Large intestine (tissue), 3 donors: Measurements from ENCODE around the gene RBM33. TPM values are rescaled to one million over a fixed set of nuclear protein-coding genes. Genes with fewer than 3 reads are reported as not detected.

Experiments used
- DNase-seq, 2 donors: peaks; one replicate each; pipeline versions ENCODE4 v3.0.0 to v3.0.0-alpha.2; 2013
- H3K27ac ChIP-seq: one replicate; pipeline ENCODE4 v1.5.1; 2013; ENCODE audit warnings: low read length
- H3K27me3 ChIP-seq: 2 replicates; pipeline ENCODE4 v1.6.1; 2013; ENCODE audit warnings: low read length; ENCODE audit not compliant: control insufficient read depth, insufficient read depth
- H3K36me3 ChIP-seq: 2 replicates; pipeline ENCODE4 v1.6.1; 2013; ENCODE audit warnings: low read length; ENCODE audit not compliant: control insufficient read depth, insufficient read depth
- H3K4me1 ChIP-seq: one replicate; pipeline ENCODE4 v1.6.1; 2013; ENCODE audit warnings: low read length; ENCODE audit not compliant: control insufficient read depth, insufficient read depth
- H3K4me3 ChIP-seq: one replicate; pipeline ENCODE4 v1.5.1; 2013; ENCODE audit warnings: low read length
- H3K9me3 ChIP-seq: one replicate; pipeline ENCODE4 v1.6.1; 2013; ENCODE audit warnings: mild to moderate bottlenecking, low read depth, low read length, moderate library complexity; ENCODE audit not compliant: control insufficient read depth
- WGBS: methylation state at CpG from one replicate; pipeline ENCODE4 v1.1.5; 2013; ENCODE audit warnings: low lambda C conversion rate; ENCODE audit not compliant: insufficient coverage; 5-methylcytosine and 5-hydroxymethylcytosine counted together
- polyA plus RNA-seq: library from polyadenylated mRNA; unstranded; fragments of 120-200 nt; gene quantifications from one replicate; pipeline ENCODE4 v1.2.1, GENCODE V29; 2013

RBM33 gene
- polyA plus RNA-seq, 1 donor: 42.8 TPM

DNA sequence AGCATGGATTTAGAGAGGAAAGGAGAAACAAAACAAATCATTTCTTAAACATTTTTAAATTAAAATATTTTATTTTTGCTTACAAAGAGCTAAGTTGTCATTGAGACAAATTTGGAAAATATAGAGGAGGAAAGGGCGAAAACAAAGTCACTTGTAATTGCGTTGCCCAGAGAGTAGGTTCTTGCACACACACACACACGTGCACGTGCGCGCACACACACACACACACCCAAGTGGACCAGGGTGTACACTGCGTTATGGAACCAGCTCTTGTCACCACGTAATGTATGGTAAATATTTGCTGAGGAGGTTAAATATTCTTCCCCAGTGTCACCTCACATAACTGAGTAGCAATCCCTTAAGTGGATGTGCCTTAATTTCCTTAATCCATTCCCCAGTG, 146.2 kb downstream of the RBM33 start:
- Histone ChIP-seq H3K36me3 (no peaks in the 10 kb centered on the region), H3K27ac (no peak overlapping the region), H3K4me3 (no peak overlapping the region), H3K9me3 (peaks cover 12% of the 10 kb centered on the region), H3K27me3 (peaks cover 18% of the 10 kb centered on the region), H3K4me1 (peaks cover 6% of the 10 kb centered on the region)
- no CpG with 5 or more reads among the region's 8 CpGs for WGBS
- no peak for DNase-seq

- DNase-seq: no peak
- Histone ChIP-seq H3K4me1 (peaks cover 6% of the 10 kb centered on the region), H3K27me3 (peaks cover 20% of the 10 kb centered on the region), H3K27ac (no peak overlapping the region), H3K4me3 (no peak overlapping the region), H3K36me3 (no peaks in the 10 kb centered on the region), H3K9me3 (peaks cover 12% of the 10 kb centered on the region)
- WGBS: no CpG with 5 or more reads among the region's 19 CpGs
Observed at GRCh38 chr7:155791214-155791737, 146.8 kb downstream of the RBM33 start.

DNA sequence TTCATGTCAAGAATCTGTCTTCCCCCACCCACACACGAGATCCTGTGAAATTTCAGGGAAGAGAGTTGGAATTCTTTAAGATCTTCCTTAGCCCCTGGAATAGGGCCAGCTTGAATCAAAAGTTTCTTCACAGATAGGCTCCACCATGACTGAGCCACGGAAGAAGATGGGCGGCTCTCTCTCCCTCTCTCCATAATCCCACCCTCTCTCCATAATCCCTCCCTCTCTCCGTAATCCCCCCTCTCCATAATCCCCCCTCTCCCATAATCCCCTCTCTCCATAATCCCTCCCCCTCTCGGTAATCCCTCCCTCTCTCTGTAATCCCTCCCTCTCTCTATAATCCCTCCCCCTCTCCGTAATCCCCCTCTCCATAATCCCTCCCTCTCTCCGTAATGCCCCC, 147.4 kb downstream of the RBM33 start:
- H3K27ac ChIP-seq: no peak overlapping the region
- 83% methylated on average over 1 of the region's 7 CpGs for WGBS
- H3K4me1 ChIP-seq: peaks cover 10% of the 10 kb centered on the region
- DNase-seq: no peak
- H3K4me3 ChIP-seq: no peak overlapping the region
- peaks cover 22% of the 10 kb centered on the region for H3K27me3 ChIP-seq
- H3K36me3 ChIP-seq: no peaks in the 10 kb centered on the region
- H3K9me3 ChIP-seq: peaks cover 12% of the 10 kb centered on the region

- 95% methylated on average over 4 of the region's 14 CpGs for WGBS
- Histone ChIP-seq H3K4me3 (no peak overlapping the region), H3K27ac (no peak overlapping the region), H3K27me3 (peaks cover 20% of the 10 kb centered on the region), H3K9me3 (peaks cover 12% of the 10 kb centered on the region), H3K36me3 (no peaks in the 10 kb centered on the region), H3K4me1 (peaks cover 10% of the 10 kb centered on the region)
- DNase-seq: no peak
Observed at GRCh38 chr7:155792315-155792960, 148.0 kb downstream of the RBM33 start.

DNA sequence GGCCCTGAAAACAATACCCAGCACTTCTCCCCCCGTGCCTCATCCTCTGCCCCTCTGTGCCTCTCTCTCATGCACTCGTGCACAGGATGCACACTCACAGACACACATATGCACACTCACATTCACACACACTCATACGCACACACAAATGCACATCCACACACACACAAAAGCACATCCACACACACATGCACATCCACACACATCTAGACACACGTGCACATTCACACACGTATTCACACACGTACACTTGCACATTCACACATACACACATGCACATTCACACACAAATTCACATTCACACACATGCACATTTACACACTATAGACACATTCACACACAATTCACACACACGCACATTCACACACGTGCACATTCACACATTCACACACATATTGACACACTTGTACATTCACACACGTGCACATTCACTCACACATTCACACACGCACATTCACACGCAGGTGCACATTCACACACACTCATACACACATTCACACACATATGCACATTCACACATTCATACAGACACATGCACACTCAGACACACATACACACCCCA, 148.6 kb downstream of the RBM33 start:
- H3K27me3 ChIP-seq: peaks cover 16% of the 10 kb centered on the region
- peaks cover 5% of the 10 kb centered on the region for H3K4me1 ChIP-seq
- no peak overlapping the region for H3K4me3 ChIP-seq
- no peak for DNase-seq
- H3K36me3 ChIP-seq: no peaks in the 10 kb centered on the region
- H3K9me3 ChIP-seq: peaks cover 12% of the 10 kb centered on the region
- no peak overlapping the region for H3K27ac ChIP-seq
- 95% methylated on average over 6 of the region's 11 CpGs for WGBS

DNA sequence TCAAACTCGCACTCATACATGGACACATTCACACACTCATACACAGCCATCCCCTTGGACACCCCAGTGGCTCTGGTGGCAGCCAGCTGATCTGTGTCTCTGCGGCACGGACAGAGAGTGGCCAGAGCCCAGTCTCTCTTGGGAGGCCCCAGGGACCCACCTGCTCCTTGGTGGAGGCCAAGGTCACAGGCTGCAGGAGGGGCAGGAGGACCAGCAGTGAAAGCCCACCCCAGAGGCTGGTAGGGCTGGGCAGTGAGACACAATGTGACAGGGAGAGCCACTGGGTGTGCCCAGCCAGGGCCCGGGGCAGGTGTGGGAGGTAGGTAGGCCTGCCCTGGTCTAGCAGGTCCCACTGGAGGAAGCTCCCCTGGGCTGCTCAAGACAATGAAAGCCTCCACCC, 149.3 kb downstream of the RBM33 start:
- whole genome bisulfite sequencing: no CpG with 5 or more reads among the region's 4 CpGs
- peaks cover 5% of the 10 kb centered on the region for H3K4me1 ChIP-seq
- no peak for DNase-seq
- H3K27me3 ChIP-seq: peaks cover 15% of the 10 kb centered on the region
- H3K36me3 ChIP-seq: no peaks in the 10 kb centered on the region
- no peak overlapping the region for H3K4me3 ChIP-seq
- peaks cover 8% of the 10 kb centered on the region for H3K9me3 ChIP-seq
- no peak overlapping the region for H3K27ac ChIP-seq

GRCh38 chr7:155794196-155794595, 149.7 kb downstream of the RBM33 start:
- DNase-seq: no peak
- no peak overlapping the region for H3K27ac ChIP-seq
- peaks cover 5% of the 10 kb centered on the region for H3K4me1 ChIP-seq

DNA sequence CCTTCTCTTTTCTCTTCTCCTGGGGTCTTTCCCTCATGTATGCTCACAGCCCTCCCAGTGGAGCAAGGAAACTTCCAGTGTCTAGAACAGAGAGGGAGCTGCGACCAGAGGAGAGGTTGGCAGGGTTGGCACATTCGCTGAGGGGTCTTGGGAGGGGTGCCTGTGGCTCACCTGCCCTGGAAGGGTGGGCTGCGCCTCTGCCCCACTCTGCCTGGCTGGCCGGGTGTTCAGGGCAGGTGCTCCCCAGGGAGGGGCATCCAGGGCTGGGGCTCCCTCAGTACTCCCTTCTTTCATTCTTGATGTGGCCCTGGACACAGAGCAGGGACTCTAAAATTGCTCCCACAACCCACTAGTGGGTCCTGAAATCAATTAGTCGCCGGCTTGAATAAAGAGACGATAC, 150.9 kb downstream of the RBM33 start:
- peaks cover 8% of the 10 kb centered on the region for H3K9me3 ChIP-seq
- DNase-seq: no peak
- H3K4me1 ChIP-seq: peaks cover 5% of the 10 kb centered on the region
- peaks cover 21% of the 10 kb centered on the region for H3K27me3 ChIP-seq
- no peak overlapping the region for H3K27ac ChIP-seq
- WGBS: no CpG with 5 or more reads among the region's 7 CpGs
- no peak overlapping the region for H3K4me3 ChIP-seq
- H3K36me3 ChIP-seq: no peaks in the 10 kb centered on the region

More at GRCh38 chr7:155794196-155794595, 149.7 kb downstream of the RBM33 start:
- Histone ChIP-seq H3K4me3 (no peak overlapping the region), H3K36me3 (no peaks in the 10 kb centered on the region), H3K9me3 (peaks cover 8% of the 10 kb centered on the region), H3K27me3 (peaks cover 13% of the 10 kb centered on the region)
- no CpG with 5 or more reads among the region's 9 CpGs for WGBS

GRCh38 chr7:155795951-155796350, 151.5 kb downstream of the RBM33 start:
- peaks cover 26% of the 10 kb centered on the region for H3K27me3 ChIP-seq
- H3K36me3 ChIP-seq: no peaks in the 10 kb centered on the region
- WGBS: no CpG with 5 or more reads among the region's 8 CpGs
- no peak overlapping the region for H3K27ac ChIP-seq
- H3K4me1 ChIP-seq: peaks cover 8% of the 10 kb centered on the region
- H3K4me3 ChIP-seq: no peak overlapping the region
- H3K9me3 ChIP-seq: peaks cover 8% of the 10 kb centered on the region
- no peak for DNase-seq

GRCh38 chr7:155796381-155797261, 152.2 kb downstream of the RBM33 start:
- H3K4me3 ChIP-seq: no peak overlapping the region
- H3K27ac ChIP-seq: no peak overlapping the region
- H3K4me1 ChIP-seq: peaks cover 8% of the 10 kb centered on the region
- no peaks in the 10 kb centered on the region for H3K36me3 ChIP-seq
- WGBS: no CpG with 5 or more reads among the region's 60 CpGs
- peaks cover 8% of the 10 kb centered on the region for H3K9me3 ChIP-seq
- peaks cover 33% of the 10 kb centered on the region for H3K27me3 ChIP-seq
- peak; percentile 41 to 49 for DNase-seq
